RWPE1 (cell line): ENCODE data around the gene VTI1A.

Source experiments
- CTCF ChIA-PET: fragments of 350-600 bp; sonication (Branson Sonifier 250); formaldehyde crosslinking; extraction: SDS; loops from one replicate; lab custom pipeline; 2021; lab: Yijun Ruan, JAX
- POLR2A ChIA-PET: fragments of 400-600 bp; formaldehyde crosslinking; extraction: SDS; loops from one replicate; lab custom pipeline; 2020; ENCODE audit warnings: antibody characterized with exemption; ENCODE audit not compliant: low non-redundant PET; lab: Yijun Ruan, JAX
- DNase-seq: peaks from one replicate; pipeline ENCODE4 v3.0.0; 2012; ENCODE audit warnings: low spot score
- H3K27ac ChIP-seq: fragments of 450-650 bp; 2 replicates; pipeline ENCODE4 v1.5.1; 2017
- CTCF ChIP-seq: fragments of 450-650 bp; conservative IDR thresholded peaks from 2 replicates; pipeline ENCODE4 v1.5.1; 2017; ENCODE audit warnings: low read depth, mild to moderate bottlenecking

Gene VTI1A

GRCh38 chr10:112429654-112430230 is 17.3 kb upstream of the VTI1A start:
- no peak overlapping the region for H3K27ac ChIP-seq
- TF ChIP-seq CTCF, result no peak
- POLR2A ChIA-PET, result no interaction called here
- no peak for DNase-seq
- CTCF ChIA-PET, result interaction anchor here (0.6 kb wide), 2 partner anchors 11 to 1978 kb away, joined by 3 read pairs; no protein-coding TSS in a partner anchor

DNA sequence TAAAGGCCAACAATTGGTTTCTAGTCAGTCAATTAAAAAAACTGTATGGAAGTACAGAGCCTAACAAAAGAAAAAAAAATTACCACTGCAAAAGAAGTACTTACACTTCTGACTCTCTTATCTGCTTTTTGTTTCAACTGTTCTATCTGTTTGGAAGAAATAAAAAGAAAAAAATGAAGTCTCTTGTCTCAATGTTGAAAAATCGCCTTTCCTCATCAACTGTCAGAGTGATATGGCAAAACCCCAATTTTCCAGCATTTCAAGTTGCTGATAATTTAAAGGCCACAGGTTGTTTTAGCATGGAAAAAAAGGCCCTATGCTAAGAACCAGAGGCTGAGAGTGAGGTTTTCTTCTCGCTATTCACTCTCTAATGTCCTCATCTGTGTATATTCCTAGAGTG is 13.9 kb upstream of the VTI1A start:
- CTCF ChIA-PET, result no interaction called here

DNA sequence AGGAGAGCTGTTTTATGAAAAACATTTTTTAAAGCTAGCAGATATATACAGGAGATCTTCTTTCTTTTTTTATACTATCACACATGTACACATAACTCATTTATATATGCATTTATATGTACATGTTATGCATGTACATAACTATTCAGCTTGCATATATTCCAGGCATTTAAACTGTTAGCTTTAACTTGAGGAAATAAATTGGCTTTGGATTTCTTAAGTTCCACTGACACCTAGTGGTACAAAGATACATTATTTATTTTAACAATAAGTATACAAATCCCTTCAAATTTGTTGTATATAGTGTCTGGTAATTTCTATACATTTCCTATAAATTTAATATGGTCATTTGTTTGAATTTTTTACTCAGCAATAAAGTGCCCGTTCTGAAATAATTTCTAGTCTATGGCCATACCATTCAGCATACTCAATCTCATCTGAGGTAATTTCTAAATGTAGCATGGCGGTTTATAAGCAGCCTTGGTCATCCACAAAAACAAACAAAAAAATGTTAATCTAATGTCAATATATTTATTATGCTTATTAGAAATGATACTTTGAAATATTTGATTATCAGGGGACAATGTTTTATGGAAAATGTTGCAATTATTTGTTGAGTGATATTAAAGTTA is 11.9 kb upstream of the VTI1A start:
- ChIA-PET POLR2A (no interaction called here), CTCF (interaction anchor here (0.5 to 1.9 kb wide), 16 partner anchors 8 to 1922 kb away, joined by 3 to 11 read pairs (median 3); partner anchors contain the start of genes VTI1A and ZDHHC6)
- peak; percentile 53 for TF ChIP-seq CTCF
- H3K27ac ChIP-seq, result no peak overlapping the region
- peak; percentile 14 for DNase-seq

More for the DNA sequence above, 13.9 kb upstream of the VTI1A start:
- POLR2A ChIA-PET, result no interaction called here
- no peak overlapping the region for H3K27ac ChIP-seq
- DNase-seq, result no peak
- no peak for TF ChIP-seq CTCF

DNA sequence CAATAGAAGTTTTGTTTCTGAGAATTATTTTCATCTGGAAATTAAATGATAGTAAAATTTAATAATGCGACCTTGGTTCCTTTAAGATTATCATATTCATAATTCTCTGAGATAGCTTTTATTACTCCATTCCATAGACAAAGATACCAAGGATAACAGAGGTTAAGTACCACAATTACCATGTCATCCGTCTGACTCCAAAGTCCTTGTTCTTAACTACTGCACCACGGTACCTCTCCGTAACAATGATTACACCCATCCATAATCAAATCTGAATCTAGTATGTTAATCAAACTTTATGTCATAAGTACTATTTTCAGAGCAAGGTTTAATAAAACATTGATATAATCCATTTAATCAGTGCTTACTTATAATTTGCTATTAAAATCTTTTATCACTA is 8.7 kb upstream of the VTI1A start:
- TF ChIP-seq CTCF, result no peak
- no peak overlapping the region for H3K27ac ChIP-seq
- CTCF ChIA-PET, result no interaction called here
- DNase-seq, result no peak
- POLR2A ChIA-PET, result no interaction called here

DNA sequence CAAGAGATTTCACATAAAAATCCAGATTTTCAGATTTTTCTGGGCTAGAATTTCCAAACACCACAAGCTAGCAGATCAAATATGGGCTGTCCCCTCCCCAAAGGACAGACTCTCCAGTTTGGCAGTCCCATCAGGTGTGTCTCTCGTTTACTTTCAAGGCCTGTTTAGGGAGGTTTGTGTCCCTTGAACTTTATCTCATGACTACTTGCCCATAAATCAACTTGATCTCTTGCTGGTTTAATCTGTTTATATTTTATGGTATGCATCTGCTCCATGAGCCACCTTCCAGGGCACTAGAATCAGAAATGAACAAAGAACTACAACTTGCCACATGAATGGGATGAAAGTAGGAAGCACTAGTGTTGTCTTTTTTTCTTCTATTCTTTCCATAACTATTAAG is 5.5 kb upstream of the VTI1A start:
- CTCF ChIA-PET, result interaction anchor here (1.4 kb wide), 1 partner anchor 31 kb away, joined by 3 read pairs; no protein-coding TSS in a partner anchor
- H3K27ac ChIP-seq, result no peak overlapping the region
- DNase-seq, result no peak
- POLR2A ChIA-PET, result no interaction called here
- no peak for TF ChIP-seq CTCF

DNA sequence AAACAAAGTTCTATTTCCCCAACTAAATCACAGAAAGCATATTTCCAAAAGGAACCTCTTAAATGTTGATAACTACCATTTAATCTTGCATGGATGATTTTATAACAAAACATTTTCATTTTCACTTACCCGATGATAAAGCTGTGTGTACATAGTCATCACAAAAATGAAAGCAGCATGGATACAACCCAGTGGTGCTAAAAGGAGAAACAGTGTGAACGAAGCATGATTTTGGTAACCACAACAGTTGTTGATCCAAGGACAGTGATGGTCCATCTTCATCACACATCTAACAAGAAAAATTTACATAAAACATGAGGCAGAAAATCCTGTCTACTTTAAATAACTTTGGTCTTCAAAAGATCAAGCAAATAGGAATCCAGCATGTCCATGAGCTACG is 5.0 kb upstream of the VTI1A start:
- CTCF ChIA-PET, result interaction anchor here (1.4 kb wide), 1 partner anchor 30 kb away, joined by 3 read pairs; no protein-coding TSS in a partner anchor
- TF ChIP-seq CTCF, result no peak
- DNase-seq, result no peak
- no peak overlapping the region for H3K27ac ChIP-seq
- POLR2A ChIA-PET, result no interaction called here
